GM12865 (cell line): Measurements from ENCODE around the gene SLC4A5.

Experiments
- DNase-seq: peaks from one replicate; pipeline ENCODE4 v3.0.0; 2010; ENCODE audit warnings: low read depth
- H3K4me3 ChIP-seq: 2 replicates; pipeline ENCODE4 v1.5.1; 2011; ENCODE audit warnings: mild to moderate bottlenecking, low read depth, low read length, control low read depth
- TF ChIP-seq, protein P1 (sequence below): IDR thresholded peaks from 2 replicates; pipeline ENCODE4 v1.5.1; 2011; ENCODE audit warnings: low read length, control low read depth, low read depth, inconsistent platforms; ENCODE audit not compliant: insufficient read depth; ENCODE audit errors: missing control alignments

The SLC4A5 gene

DNA sequence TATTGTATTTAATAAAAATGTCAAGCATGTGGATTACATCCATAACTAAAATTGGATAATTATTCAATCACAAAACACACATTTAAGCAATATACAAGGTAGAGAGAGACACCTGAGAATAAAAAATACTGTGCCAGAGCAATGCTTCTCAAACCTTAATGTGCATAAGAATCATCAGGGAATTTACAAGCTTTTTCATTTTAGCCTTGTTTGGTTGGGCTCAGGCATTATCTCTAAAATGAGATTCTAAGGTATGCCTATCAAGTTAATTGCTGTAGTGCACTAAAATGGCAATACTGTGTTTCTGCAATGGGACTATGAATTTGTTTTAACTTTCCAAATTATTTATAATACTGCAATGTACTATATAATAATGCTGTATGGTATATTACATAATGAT is 165.5 kb downstream of the SLC4A5 start:
- no peak for DNase-seq
- TF ChIP-seq, protein P1, sequence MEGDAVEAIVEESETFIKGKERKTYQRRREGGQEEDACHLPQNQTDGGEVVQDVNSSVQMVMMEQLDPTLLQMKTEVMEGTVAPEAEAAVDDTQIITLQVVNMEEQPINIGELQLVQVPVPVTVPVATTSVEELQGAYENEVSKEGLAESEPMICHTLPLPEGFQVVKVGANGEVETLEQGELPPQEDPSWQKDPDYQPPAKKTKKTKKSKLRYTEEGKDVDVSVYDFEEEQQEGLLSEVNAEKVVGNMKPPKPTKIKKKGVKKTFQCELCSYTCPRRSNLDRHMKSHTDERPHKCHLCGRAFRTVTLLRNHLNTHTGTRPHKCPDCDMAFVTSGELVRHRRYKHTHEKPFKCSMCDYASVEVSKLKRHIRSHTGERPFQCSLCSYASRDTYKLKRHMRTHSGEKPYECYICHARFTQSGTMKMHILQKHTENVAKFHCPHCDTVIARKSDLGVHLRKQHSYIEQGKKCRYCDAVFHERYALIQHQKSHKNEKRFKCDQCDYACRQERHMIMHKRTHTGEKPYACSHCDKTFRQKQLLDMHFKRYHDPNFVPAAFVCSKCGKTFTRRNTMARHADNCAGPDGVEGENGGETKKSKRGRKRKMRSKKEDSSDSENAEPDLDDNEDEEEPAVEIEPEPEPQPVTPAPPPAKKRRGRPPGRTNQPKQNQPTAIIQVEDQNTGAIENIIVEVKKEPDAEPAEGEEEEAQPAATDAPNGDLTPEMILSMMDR: no peak
- peak overlapping the region; percentile 84 for H3K4me3 ChIP-seq

DNA sequence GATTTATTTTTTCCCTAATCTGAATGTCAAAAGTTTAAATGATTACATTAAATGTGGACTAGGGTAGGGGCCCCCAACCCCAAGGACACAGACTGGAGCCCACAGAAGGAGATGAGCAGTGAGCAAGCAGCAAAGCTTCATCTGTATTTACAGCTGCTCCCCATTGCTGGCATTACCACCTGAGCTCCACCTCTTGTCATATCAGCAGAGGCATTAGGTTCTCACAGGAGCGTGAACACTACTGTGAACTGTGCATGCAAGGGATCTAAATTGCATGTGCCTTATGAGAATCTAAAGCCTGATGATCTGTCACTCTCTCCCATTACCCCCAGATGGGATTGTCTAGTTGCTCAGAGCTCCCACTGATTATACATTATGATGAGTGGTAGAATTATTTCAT is 168.3 kb downstream of the SLC4A5 start:
- TF ChIP-seq, protein P1: no peak
- H3K4me3 ChIP-seq: no peak overlapping the region
- DNase-seq: no peak

- no peak overlapping the region for H3K4me3 ChIP-seq
- DNase-seq: peak; percentile 73
- TF ChIP-seq, protein P1: no peak
These were observed 174.5 kb downstream of the SLC4A5 start for GRCh38 chr2:74168739-74169138.
